ENCODE results near the gene MCCD1. TPM values are rescaled to one million over a fixed set of nuclear protein-coding genes. Genes with fewer than 3 reads are reported as not detected.

MCCD1 gene
- total RNA-seq, 2 experiments from 2014 or later, result not detected

GRCh38 chr6:31560697-31561058, 31.9 kb downstream of the MCCD1 start:
- ChIA-PET POLR2A (interaction anchor here (1.2 to 35.7 kb wide), 6 partner anchors 9 to 92 kb away, joined by 4 to 1181 read pairs (median 8); partner anchors contain the start of genes BAG6, DDX39B, LST1 and LTA), CTCF (interaction anchor here (0.6 to 56.2 kb wide), 4 partner anchors 9 to 39 kb away, joined by 3 to 2542 read pairs (median 35); partner anchors contain the start of genes LST1, LTA, LTB and NCR3)
- H3K27me3 Mint-ChIP-seq, result no peaks in the 10 kb centered on the region
- H3K9me3 Mint-ChIP-seq, result no peaks in the 10 kb centered on the region
- intact Hi-C loops (cut with micrococcal nuclease), result loop anchor here (10.0 kb wide), 1 partner anchor 264 kb away; the partner anchor contains the start of gene HSPA1B
- peaks cover 83% of the 10 kb centered on the region for H3K4me1 Mint-ChIP-seq (ENCODE audit: low read depth)
- H3K27ac Mint-ChIP-seq, result peak overlapping the region; percentile 90
- no peak for ATAC-seq
- DNase-seq, result no peak
- peak overlapping the region; percentile 56 for H3K4me3 Mint-ChIP-seq
- TF ChIP-seq CTCF (IDR thresholded peaks at IDR 0.05), result no peak
- H3K36me3 Mint-ChIP-seq (ENCODE audit: low read depth), result peaks cover 52% of the 10 kb centered on the region

- ATAC-seq (peak; percentile 22), DNase-seq (peak; percentile 80)
- peaks cover 72% of the 10 kb centered on the region for H3K4me1 Mint-ChIP-seq (ENCODE audit: low read depth)
- H3K27me3 Mint-ChIP-seq, result no peaks in the 10 kb centered on the region
- TF ChIP-seq CTCF (IDR thresholded peaks at IDR 0.05), result no peak
- H3K9me3 Mint-ChIP-seq, result no peaks in the 10 kb centered on the region
- intact Hi-C loops (cut with micrococcal nuclease), result loop anchor here (1.0 to 10.0 kb wide), 2 partner anchors 8 to 257 kb away; partner anchors contain the start of gene HSPA1B
- peaks cover 28% of the 10 kb centered on the region for H3K36me3 Mint-ChIP-seq (ENCODE audit: low read depth)
- ChIA-PET CTCF (interaction anchor here (1.0 to 56.2 kb wide), 6 partner anchors 9 to 25 kb away, joined by 3 to 2542 read pairs (median 15); partner anchors contain the start of genes ATP6V1G2, LST1, LTB and NCR3), POLR2A (interaction anchor here (0.9 to 35.7 kb wide), 7 partner anchors 3 to 260 kb away, joined by 3 to 1181 read pairs (median 14); partner anchors contain the start of genes DDX39B, HSPA1B, LST1 and LTA)
- H3K27ac Mint-ChIP-seq, result peak overlapping the region; percentile 91
- H3K4me3 Mint-ChIP-seq, result peak overlapping the region; percentile 54
These were observed 39.0 kb downstream of the MCCD1 start for GRCh38 chr6:31567531-31568370.

- intact Hi-C loops (cut with micrococcal nuclease), result loop anchor here (1.0 to 10.0 kb wide), 2 partner anchors 9 to 256 kb away; partner anchors contain the start of gene HSPA1B
- Mint-ChIP-seq H3K27me3 (no peaks in the 10 kb centered on the region), H3K36me3 (ENCODE audit: low read depth) (peaks cover 30% of the 10 kb centered on the region), H3K4me3 (peak overlapping the region; percentile 54), H3K27ac (peak overlapping the region; percentile 91), H3K4me1 (ENCODE audit: low read depth) (peaks cover 70% of the 10 kb centered on the region), H3K9me3 (no peaks in the 10 kb centered on the region)
- peak; percentile 88 for DNase-seq
- TF ChIP-seq CTCF (IDR thresholded peaks at IDR 0.05), result no peak
- POLR2A ChIA-PET, result interaction anchor here (0.7 to 35.7 kb wide), 9 partner anchors 2 to 259 kb away, joined by 3 to 1181 read pairs (median 4); partner anchors contain the start of genes DDX39B, HSPA1B, LST1 and LTA
- CTCF ChIA-PET, result interaction anchor here (1.0 to 56.2 kb wide), 5 partner anchors 10 to 26 kb away, joined by 3 to 2542 read pairs (median 25); partner anchors contain the start of genes LST1, LTB, NCR3 and NFKBIL1
- ATAC-seq, result peak; percentile 53
These were observed 39.8 kb downstream of the MCCD1 start for GRCh38 chr6:31568537-31568961.

- DNase-seq (no peak), ATAC-seq (no peak)
- no peak for TF ChIP-seq CTCF (IDR thresholded peaks at IDR 0.05)
- ChIA-PET CTCF (interaction anchor here (1.4 to 56.2 kb wide), 5 partner anchors 7 to 22 kb away, joined by 5 to 2542 read pairs (median 25); partner anchors contain the start of genes LST1, LTB, NCR3 and TNF), POLR2A (interaction anchor here (0.6 to 35.7 kb wide), 5 partner anchors 0 to 95 kb away, joined by 3 to 1181 read pairs (median 17); partner anchors contain the start of genes GPANK1, LST1, LTA and LTB)
- Mint-ChIP-seq H3K9me3 (no peaks in the 10 kb centered on the region), H3K4me1 (ENCODE audit: low read depth) (peaks cover 74% of the 10 kb centered on the region), H3K4me3 (peak overlapping the region; percentile 16), H3K27ac (peak overlapping the region; percentile 91), H3K36me3 (ENCODE audit: low read depth) (peaks cover 32% of the 10 kb centered on the region), H3K27me3 (no peaks in the 10 kb centered on the region)
- intact Hi-C loops (cut with micrococcal nuclease), result loop anchor here (10.0 kb wide), 1 partner anchor 255 kb away; the partner anchor contains the start of gene HSPA1B
These were observed 41.2 kb downstream of the MCCD1 start for GRCh38 chr6:31569861-31570536.
